Neuronal stem cell (in vitro differentiated cells): ENCODE measurements around the gene FBXO28.
"Not testable (repeated sequence)": the region's sequence is repeated elsewhere in the genome, so short reads cannot be mapped to it uniquely, and the experiment has no call there.

Experiments
- DNase-seq: peaks from one replicate; pipeline ENCODE4 v3.0.0-alpha.2; 2013; ENCODE audit warnings: low spot score
- H2AFZ ChIP-seq: one replicate; pipeline ENCODE4 v1.6.1; 2013; ENCODE audit warnings: mild to moderate bottlenecking, low read length, inconsistent platforms
- H2AK5ac ChIP-seq: 2 replicates; pipeline ENCODE4 v1.6.1; 2013; ENCODE audit warnings: low read depth, mild to moderate bottlenecking, inconsistent platforms, low read length, moderate library complexity, mixed read lengths
- H2BK120ac ChIP-seq: 2 replicates; pipeline ENCODE4 v1.6.1; 2013; ENCODE audit warnings: low read depth, mild to moderate bottlenecking, inconsistent platforms, low read length, moderate library complexity, mixed read lengths
- H2BK12ac ChIP-seq: one replicate; pipeline ENCODE4 v1.6.1; 2013; ENCODE audit warnings: low read length, inconsistent platforms
- H2BK15ac ChIP-seq: 2 replicates; pipeline ENCODE4 v1.6.1; 2013; ENCODE audit warnings: mild to moderate bottlenecking, low read length, inconsistent platforms, mixed read lengths
- H2BK5ac ChIP-seq: one replicate; pipeline ENCODE4 v1.6.1; 2013; ENCODE audit warnings: inconsistent platforms, mild to moderate bottlenecking, low read length, moderate library complexity
- H3K14ac ChIP-seq: one replicate; pipeline ENCODE4 v1.6.1; 2013; ENCODE audit warnings: low read length, inconsistent platforms
- H3K18ac ChIP-seq: 2 replicates; pipeline ENCODE4 v1.6.1; 2013; ENCODE audit warnings: low read length, inconsistent platforms
- H3K23ac ChIP-seq: 2 replicates; pipeline ENCODE4 v1.6.1; 2013; ENCODE audit warnings: low read depth, mild to moderate bottlenecking, mixed read lengths, low read length, inconsistent platforms; ENCODE audit not compliant: poor library complexity
- H3K27ac ChIP-seq: replicated peaks from 3 replicates; pipeline ENCODE4 v1.5.1; 2013; ENCODE audit warnings: low read length, inconsistent platforms
- H3K27me3 ChIP-seq, 3 experiments: 2 replicates each; pipeline ENCODE4 v1.6.1; 2013; ENCODE audit warnings: low read length in 3 of 3, mild to moderate bottlenecking in 2 of 3, inconsistent platforms in 1 of 3, low read depth in 1 of 3, mixed read lengths in 1 of 3, moderate library complexity in 1 of 3; ENCODE audit not compliant: control insufficient read depth in 3 of 3, insufficient read depth in 3 of 3
- H3K36me3 ChIP-seq, 2 donors: replicated peaks in 1 of 2; 2 replicates each; pipeline ENCODE4 v1.6.1; 2013; ENCODE audit warnings: low read length in 2 of 2; ENCODE audit not compliant: control insufficient read depth in 2 of 2, insufficient read depth in 2 of 2
- H3K4ac ChIP-seq: 2 replicates; pipeline ENCODE4 v1.6.1; 2013; ENCODE audit warnings: inconsistent platforms, mild to moderate bottlenecking, low read length, moderate library complexity
- H3K4me1 ChIP-seq, 2 donors: 1 replicate in 1 of 2; 2 replicates in 1 of 2; pipeline ENCODE4 v1.6.1; 2013; ENCODE audit warnings: low read length in 2 of 2, low read depth in 1 of 2; ENCODE audit not compliant: control insufficient read depth in 2 of 2, insufficient read depth in 1 of 2
- H3K4me2 ChIP-seq: one replicate; pipeline ENCODE4 v1.6.1; 2013; ENCODE audit warnings: mild to moderate bottlenecking, low read length, inconsistent platforms; ENCODE audit not compliant: insufficient read depth, poor library complexity, severe bottlenecking
- H3K4me3 ChIP-seq, 2 donors: 2 replicates each; pipeline ENCODE4 v1.5.1; 2013; ENCODE audit warnings: low read length in 2 of 2, mild to moderate bottlenecking in 2 of 2, inconsistent platforms in 1 of 2, moderate library complexity in 1 of 2
- H3K79me1 ChIP-seq: one replicate; pipeline ENCODE4 v1.6.1; 2013; ENCODE audit warnings: low read depth, mild to moderate bottlenecking, inconsistent platforms, low read length, moderate library complexity
- H3K9ac ChIP-seq: one replicate; pipeline ENCODE4 v1.6.1; 2013; ENCODE audit warnings: mild to moderate bottlenecking, low read depth, low read length, inconsistent platforms; ENCODE audit not compliant: poor library complexity
- H3K9me3 ChIP-seq, 2 donors: replicated peaks in 1 of 2; 2 replicates each; pipeline versions ENCODE3 to v1.6.1; 2013; ENCODE audit warnings: low read length in 2 of 2, mild to moderate bottlenecking in 2 of 2, inconsistent platforms in 1 of 2, low read depth in 1 of 2, mixed read lengths in 1 of 2, moderate library complexity in 1 of 2; ENCODE audit not compliant: control insufficient read depth in 2 of 2, insufficient read depth in 1 of 2
- H4K8ac ChIP-seq: one replicate; pipeline ENCODE4 v1.6.1; 2013; ENCODE audit warnings: low read depth, mild to moderate bottlenecking, inconsistent platforms, low read length, moderate library complexity
- H4K91ac ChIP-seq: one replicate; pipeline ENCODE4 v1.6.1; 2013; ENCODE audit warnings: low read length, low read depth, mild to moderate bottlenecking, inconsistent platforms; ENCODE audit not compliant: poor library complexity
- WGBS, 2 donors: extraction: QIAGEN DNeasy Blood & Tissue Kit; methylation state at CpG; one replicate each; pipeline ENCODE4 v1.1.7; 2013; ENCODE audit warnings: missing lambda C conversion rate in 2 of 2, mixed read lengths in 1 of 2; ENCODE audit not compliant: insufficient read length in 2 of 2, insufficient replicate concordance in 1 of 2; ENCODE audit errors: extremely low coverage in 2 of 2; 5-methylcytosine and 5-hydroxymethylcytosine counted together

The FBXO28 gene

DNA sequence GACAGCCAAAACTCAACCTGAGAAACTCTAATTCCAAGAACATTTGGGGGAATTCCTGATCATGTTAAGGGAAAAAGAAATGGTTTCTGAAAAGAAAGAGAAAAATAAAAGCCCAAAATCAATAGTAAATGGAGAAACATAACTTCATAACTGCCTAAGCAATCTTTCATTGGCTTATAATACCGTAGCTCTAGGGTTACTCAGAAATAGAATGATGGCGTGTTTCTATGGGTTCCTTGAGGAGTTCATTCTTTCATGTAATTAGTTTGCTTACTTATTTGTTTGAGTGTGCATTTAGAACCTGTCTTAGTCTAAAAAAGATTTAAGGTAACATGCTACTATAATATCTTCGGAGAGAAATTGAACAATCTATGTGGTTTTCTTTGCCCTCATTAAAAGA lies 37.5 kb upstream of the FBXO28 start:
- no peak overlapping the region for H2BK5ac ChIP-seq
- no peak overlapping the region for H2BK15ac ChIP-seq
- H3K4ac ChIP-seq: no peak overlapping the region
- no peak overlapping the region for H3K14ac ChIP-seq
- H4K91ac ChIP-seq: no peak overlapping the region
- H3K23ac ChIP-seq: no peak overlapping the region
- no peak overlapping the region for H2BK120ac ChIP-seq
- H3K4me1 ChIP-seq: peaks cover 0 to 6% of the 10 kb centered on the region in 2 donors
- H4K8ac ChIP-seq: no peak overlapping the region
- no peak overlapping the region for H2AFZ ChIP-seq
- no peak overlapping the region for H2BK12ac ChIP-seq
- peaks cover 0 to 6% of the 10 kb centered on the region in 2 donors for H3K9me3 ChIP-seq
- H3K18ac ChIP-seq: no peak overlapping the region
- no peak overlapping the region for H3K27ac ChIP-seq
- peaks cover 0 to 10% (median 0%) of the 10 kb centered on the region in 3 experiments for H3K27me3 ChIP-seq
- no CpG with 5 or more reads among the region's 3 CpGs for WGBS, 2 donors
- H3K4me3 ChIP-seq: no peak overlapping the region
- H3K79me1 ChIP-seq: no peaks in the 10 kb centered on the region
- no peaks in the 10 kb centered on the region for H3K36me3 ChIP-seq
- no peak for DNase-seq
- no peak overlapping the region for H2AK5ac ChIP-seq
- H3K4me2 ChIP-seq: no peak overlapping the region
- H3K9ac ChIP-seq: no peak overlapping the region

DNA sequence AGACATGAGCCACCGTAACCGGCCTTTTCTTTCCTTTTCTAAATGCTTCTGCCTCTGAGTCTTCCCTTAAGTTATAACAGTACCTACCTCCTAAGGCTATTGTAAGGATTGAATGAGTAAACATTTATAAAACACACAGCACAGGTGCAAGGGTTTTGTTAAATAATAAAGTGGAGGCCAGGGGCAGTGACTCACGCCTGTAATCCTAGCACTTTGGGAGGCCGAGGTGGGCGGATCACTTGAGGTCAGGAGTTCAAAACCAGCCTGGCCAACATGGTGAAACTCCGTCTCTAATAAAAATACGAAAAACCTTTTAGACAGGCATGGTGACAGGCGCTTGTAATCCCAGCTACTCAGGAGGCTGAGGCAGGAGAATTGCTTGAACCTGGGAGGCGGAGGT lies 34.3 kb upstream of the FBXO28 start:
- H3K9me3 ChIP-seq, H3K14ac ChIP-seq, H3K9ac ChIP-seq, H3K79me1 ChIP-seq, H2AFZ ChIP-seq, H3K18ac ChIP-seq, DNase-seq, H2BK120ac ChIP-seq, H2AK5ac ChIP-seq, H3K27ac ChIP-seq, H3K36me3 ChIP-seq, H3K4me3 ChIP-seq, H4K8ac ChIP-seq, H4K91ac ChIP-seq, H3K4me2 ChIP-seq, H3K23ac ChIP-seq, H3K27me3 ChIP-seq, H3K4ac ChIP-seq, H3K4me1 ChIP-seq, H2BK15ac ChIP-seq, H2BK5ac ChIP-seq, H2BK12ac ChIP-seq: not testable (repeated sequence)
- WGBS, 2 donors: no CpG with 5 or more reads among the region's 9 CpGs

DNA sequence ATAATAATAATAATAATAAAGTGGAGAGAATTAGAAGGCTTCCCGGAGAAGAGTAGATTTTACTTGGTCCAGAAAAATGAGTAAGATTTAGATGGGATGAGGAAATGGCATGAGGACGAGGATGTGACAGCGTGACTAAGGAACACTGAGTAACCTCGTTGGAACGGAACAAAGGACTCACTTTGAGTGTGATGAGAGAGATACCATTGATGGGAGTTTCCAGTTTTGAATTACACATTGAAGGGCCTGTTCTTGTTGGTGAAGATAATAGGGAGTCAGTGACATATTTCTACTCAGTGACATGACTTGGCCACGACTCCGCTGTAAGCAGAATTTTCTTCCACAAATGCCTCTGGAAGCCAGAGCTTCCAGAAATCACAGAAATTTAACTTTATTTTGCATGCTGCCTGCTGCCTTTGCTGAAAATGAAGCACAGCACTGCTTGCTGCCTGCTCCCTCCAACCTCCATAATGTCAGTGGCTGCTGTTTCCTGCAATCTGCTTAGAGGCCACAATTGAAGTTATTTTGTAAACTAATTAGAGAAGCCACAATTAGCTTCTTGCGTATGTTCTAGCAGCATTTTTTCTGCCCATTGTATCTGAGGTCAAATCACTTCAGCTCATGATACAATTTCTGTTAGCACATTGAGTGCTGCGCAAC lies 33.7 kb upstream of the FBXO28 start:
- no peak overlapping the region for H4K91ac ChIP-seq
- no CpG with 5 or more reads among the region's 9 CpGs for WGBS, 2 donors
- H3K4me2 ChIP-seq: no peak overlapping the region
- no peaks in the 10 kb centered on the region for H3K9me3 ChIP-seq
- DNase-seq: no peak
- no peak overlapping the region for H3K4me3 ChIP-seq
- no peak overlapping the region for H2BK5ac ChIP-seq
- H3K4ac ChIP-seq: no peak overlapping the region
- H3K18ac ChIP-seq: no peak overlapping the region
- no peak overlapping the region for H3K23ac ChIP-seq
- no peak overlapping the region for H2AK5ac ChIP-seq
- H2AFZ ChIP-seq: peak overlapping the region; percentile 47
- peaks cover 4 to 8% of the 10 kb centered on the region in 2 donors for H3K4me1 ChIP-seq
- no peak overlapping the region for H3K9ac ChIP-seq
- no peaks in the 10 kb centered on the region for H3K79me1 ChIP-seq
- H2BK15ac ChIP-seq: no peak overlapping the region
- H2BK120ac ChIP-seq: no peak overlapping the region
- no peak overlapping the region for H3K14ac ChIP-seq
- H3K36me3 ChIP-seq: no peaks in the 10 kb centered on the region
- no peak overlapping the region for H3K27ac ChIP-seq
- no peak overlapping the region for H2BK12ac ChIP-seq
- peaks cover 0 to 5% (median 0%) of the 10 kb centered on the region in 3 experiments for H3K27me3 ChIP-seq
- no peak overlapping the region for H4K8ac ChIP-seq

DNA sequence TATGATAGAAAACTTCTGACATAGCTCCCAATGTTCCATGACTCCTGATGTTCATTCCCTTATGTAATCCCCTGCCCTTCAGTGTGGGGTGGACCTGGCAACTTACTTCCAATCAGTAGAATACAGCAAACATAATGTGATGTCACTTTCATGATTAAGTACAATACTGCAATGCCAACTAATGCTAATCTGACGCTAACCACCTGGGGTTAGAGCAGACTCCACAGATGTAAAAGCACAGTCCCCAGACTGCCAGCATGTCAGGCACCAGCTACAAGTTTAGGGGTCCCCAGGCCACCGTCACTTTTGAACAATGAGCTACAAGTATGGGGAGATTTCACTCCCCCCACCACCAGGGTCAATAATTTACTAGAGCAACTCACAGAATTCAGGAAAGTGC lies 32.3 kb upstream of the FBXO28 start:
- no CpG with 5 or more reads among the region's 2 CpGs for WGBS, 2 donors
- no peak overlapping the region for H2BK15ac ChIP-seq
- H3K27ac ChIP-seq: no peak overlapping the region
- H3K14ac ChIP-seq: no peak overlapping the region
- H3K9me3 ChIP-seq: no peaks in the 10 kb centered on the region
- peaks cover 4 to 8% of the 10 kb centered on the region in 2 donors for H3K4me1 ChIP-seq
- no peak overlapping the region for H3K9ac ChIP-seq
- no peak overlapping the region for H3K23ac ChIP-seq
- no peak overlapping the region for H3K4me2 ChIP-seq
- peak overlapping the region; percentile 13 for H2AFZ ChIP-seq
- no peak overlapping the region for H3K18ac ChIP-seq
- DNase-seq: no peak
- no peaks in the 10 kb centered on the region for H3K36me3 ChIP-seq
- H3K4me3 ChIP-seq: no peak overlapping the region
- no peak overlapping the region for H2BK5ac ChIP-seq
- H4K91ac ChIP-seq: no peak overlapping the region
- H2BK12ac ChIP-seq: no peak overlapping the region
- no peaks in the 10 kb centered on the region for H3K79me1 ChIP-seq
- H3K4ac ChIP-seq: no peak overlapping the region
- no peaks in the 10 kb centered on the region for H3K27me3 ChIP-seq
- H4K8ac ChIP-seq: no peak overlapping the region
- H2AK5ac ChIP-seq: no peak overlapping the region
- no peak overlapping the region for H2BK120ac ChIP-seq
